ENCODE results near the gene NALCN.

The NALCN gene

GRCh38 chr13:101185606-101186005 is 230.7 kb downstream of the NALCN start:
- DNase-seq = no peak

- no peak for DNase-seq
Observed at GRCh38 chr13:101181076-101181685, 235.1 kb downstream of the NALCN start.

- no peak for DNase-seq
Observed at GRCh38 chr13:101179021-101179420, 237.3 kb downstream of the NALCN start.

GRCh38 chr13:101178406-101178805 is 237.9 kb downstream of the NALCN start:
- no peak for DNase-seq

- no peak for DNase-seq
Observed at GRCh38 chr13:101170306-101170705, 246.0 kb downstream of the NALCN start.

GRCh38 chr13:101157261-101157660 is 259.0 kb downstream of the NALCN start:
- no peak for DNase-seq

GRCh38 chr13:101155920-101156319 is 260.4 kb downstream of the NALCN start:
- DNase-seq = no peak

- DNase-seq = no peak
Observed at GRCh38 chr13:101152184-101152583, 264.1 kb downstream of the NALCN start.

GRCh38 chr13:101150998-101151397 is 265.3 kb downstream of the NALCN start:
- no peak for DNase-seq

GRCh38 chr13:101149735-101150384 is 266.4 kb downstream of the NALCN start:
- DNase-seq = no peak

- DNase-seq = no peak
Observed at GRCh38 chr13:101146101-101146898, 270.0 kb downstream of the NALCN start.

GRCh38 chr13:101144808-101145419 is 271.4 kb downstream of the NALCN start:
- peak in 1 of 2 donors; percentile 24 for DNase-seq

- DNase-seq = no peak
Observed at GRCh38 chr13:101140936-101141335, 275.4 kb downstream of the NALCN start.

GRCh38 chr13:101140087-101140770 is 276.1 kb downstream of the NALCN start:
- DNase-seq = no peak

GRCh38 chr13:101139081-101139480 is 277.2 kb downstream of the NALCN start:
- DNase-seq = no peak

- DNase-seq = peak in 1 of 2 donors; percentile 5
Observed at GRCh38 chr13:101127741-101128353, 288.5 kb downstream of the NALCN start.

GRCh38 chr13:101123028-101123427 is 293.3 kb downstream of the NALCN start:
- DNase-seq = no peak

- no peak for DNase-seq
Observed at GRCh38 chr13:101121608-101122007, 294.7 kb downstream of the NALCN start.

- no peak for DNase-seq
Observed at GRCh38 chr13:101120007-101120406, 296.3 kb downstream of the NALCN start.

- no peak for DNase-seq
Observed at GRCh38 chr13:101116826-101117225, 299.5 kb downstream of the NALCN start.

GRCh38 chr13:101116341-101116740 is 300.0 kb downstream of the NALCN start:
- DNase-seq = no peak

- no peak for DNase-seq
Observed at GRCh38 chr13:101115762-101116171, 300.5 kb downstream of the NALCN start.

All from bone marrow (tissue), 2 donors.